ENCODE results near the gene COL25A1. TPM values are rescaled to one million over a fixed set of nuclear protein-coding genes. Genes with fewer than 3 reads are reported as not detected.
A peak's percentile ranks its signal among the peaks of the same experiment; 100 is the strongest.

COL25A1 gene
- total RNA-seq, 2 donors from 2014 or later: 0.29 TPM; not detected in 1

DNA sequence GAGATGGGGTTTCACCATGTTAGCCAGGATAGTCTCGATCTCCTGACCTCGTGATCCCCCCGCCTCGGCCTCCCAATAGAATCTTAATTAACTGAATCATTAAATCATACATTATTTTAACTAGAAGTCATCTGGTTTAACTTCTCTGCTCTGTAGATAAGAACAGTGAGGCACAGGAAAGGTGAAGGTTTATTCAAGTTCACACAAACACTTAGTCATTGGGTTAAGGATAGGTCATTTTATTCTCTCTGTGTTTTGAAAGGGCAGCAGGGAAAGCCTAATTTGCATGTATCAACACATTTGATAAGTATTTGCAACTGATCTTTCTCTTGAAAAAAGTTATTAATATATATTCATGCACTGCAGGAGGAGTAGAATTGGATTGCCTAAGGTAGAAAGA is 538.5 kb downstream of the COL25A1 start:
- Histone ChIP-seq H3K9me3 (no peaks in the 10 kb centered on the region), H3K27me3 (peaks cover 24% of the 10 kb centered on the region), H3K27ac (no peak overlapping the region), H3K4me1 (no peaks in the 10 kb centered on the region), H3K9ac (ENCODE audit: low read depth in 2 of 2, low read length in 2 of 2) (no peak overlapping the region), H3K4me3 (no peak overlapping the region), H3K36me3 (no peaks in the 10 kb centered on the region)
- TF ChIP-seq, protein P1, sequence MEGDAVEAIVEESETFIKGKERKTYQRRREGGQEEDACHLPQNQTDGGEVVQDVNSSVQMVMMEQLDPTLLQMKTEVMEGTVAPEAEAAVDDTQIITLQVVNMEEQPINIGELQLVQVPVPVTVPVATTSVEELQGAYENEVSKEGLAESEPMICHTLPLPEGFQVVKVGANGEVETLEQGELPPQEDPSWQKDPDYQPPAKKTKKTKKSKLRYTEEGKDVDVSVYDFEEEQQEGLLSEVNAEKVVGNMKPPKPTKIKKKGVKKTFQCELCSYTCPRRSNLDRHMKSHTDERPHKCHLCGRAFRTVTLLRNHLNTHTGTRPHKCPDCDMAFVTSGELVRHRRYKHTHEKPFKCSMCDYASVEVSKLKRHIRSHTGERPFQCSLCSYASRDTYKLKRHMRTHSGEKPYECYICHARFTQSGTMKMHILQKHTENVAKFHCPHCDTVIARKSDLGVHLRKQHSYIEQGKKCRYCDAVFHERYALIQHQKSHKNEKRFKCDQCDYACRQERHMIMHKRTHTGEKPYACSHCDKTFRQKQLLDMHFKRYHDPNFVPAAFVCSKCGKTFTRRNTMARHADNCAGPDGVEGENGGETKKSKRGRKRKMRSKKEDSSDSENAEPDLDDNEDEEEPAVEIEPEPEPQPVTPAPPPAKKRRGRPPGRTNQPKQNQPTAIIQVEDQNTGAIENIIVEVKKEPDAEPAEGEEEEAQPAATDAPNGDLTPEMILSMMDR (IDR thresholded peaks at IDR 0.05): no peak
- DNase-seq: no peak
- intact Hi-C loops (cut with DNase I): no loop called here

DNA sequence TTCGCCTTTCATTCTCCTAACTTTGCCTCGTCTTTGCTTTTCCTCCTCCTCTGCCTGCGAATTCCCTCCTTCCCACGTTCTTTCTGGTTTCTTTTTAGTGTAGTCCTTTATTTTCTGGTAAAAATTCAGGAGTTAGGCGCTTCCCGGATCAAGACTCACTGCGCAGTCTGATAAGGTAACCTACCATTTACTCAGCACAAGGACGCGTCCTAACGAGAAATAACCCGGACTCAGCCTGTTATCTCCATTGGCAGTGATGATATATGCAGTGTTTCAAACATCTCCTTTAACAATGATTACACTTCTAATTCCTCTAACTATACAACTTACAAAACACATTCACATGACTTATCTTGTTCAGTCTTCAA is 539.2 kb downstream of the COL25A1 start:
- no peak for DNase-seq
- TF ChIP-seq, protein P1 (IDR thresholded peaks at IDR 0.05): no peak
- H3K4me1 ChIP-seq: no peaks in the 10 kb centered on the region
- no peaks in the 10 kb centered on the region for H3K9me3 ChIP-seq
- no peak overlapping the region for H3K27ac ChIP-seq
- H3K4me3 ChIP-seq: peak overlapping the region; percentile 29
- H3K36me3 ChIP-seq: no peaks in the 10 kb centered on the region
- intact Hi-C loops (cut with DNase I): no loop called here
- peaks cover 24% of the 10 kb centered on the region for H3K27me3 ChIP-seq
- no peak overlapping the region for H3K9ac ChIP-seq (ENCODE audit: low read depth in 2 of 2, low read length in 2 of 2)

DNA sequence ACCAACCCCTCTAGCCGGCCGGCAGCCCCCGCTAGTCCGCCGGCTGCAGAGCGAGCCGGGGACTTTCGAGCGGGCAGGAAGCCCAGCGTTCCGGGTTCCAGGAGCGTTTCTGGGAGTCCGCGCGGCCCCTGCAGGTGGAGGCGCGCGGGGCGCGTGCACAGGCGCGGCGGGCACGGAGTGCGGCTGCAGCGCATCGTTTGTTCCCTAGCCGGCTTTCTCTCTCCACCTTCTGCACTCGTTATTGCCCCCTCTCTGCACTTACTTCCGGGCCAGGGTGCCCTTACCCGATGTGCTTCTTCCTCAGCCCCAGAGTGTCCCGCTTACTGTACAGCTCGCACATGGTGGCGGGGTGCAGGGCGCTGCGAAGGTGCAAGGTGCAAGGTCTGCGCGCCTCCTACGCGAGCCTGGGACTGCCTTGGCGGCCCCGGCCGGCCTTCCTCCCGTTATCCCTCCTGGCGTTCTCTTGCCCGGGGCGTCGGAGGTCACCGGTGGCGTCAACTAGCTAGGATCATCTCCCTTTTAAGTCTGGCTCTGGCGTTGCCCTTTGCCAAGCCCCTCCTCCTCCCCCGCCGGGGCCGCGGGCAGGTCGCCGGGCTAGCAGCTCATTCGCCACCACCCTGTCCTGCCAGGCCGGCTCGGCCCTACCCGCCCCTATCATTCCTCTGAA is 539.8 kb downstream of the COL25A1 start, which contains the start of gene ETNPPL:
TSS of gene ETNPPL (minus strand) at position 495 of the 667 bp plus-strand sequence. CDS start at position 340, 155 bp downstream.
- TF ChIP-seq, protein P1 (IDR thresholded peaks at IDR 0.05): no peak
- intact Hi-C loops (cut with DNase I): no loop called here
- no peaks in the 10 kb centered on the region for H3K36me3 ChIP-seq
- peaks cover 24% of the 10 kb centered on the region for H3K27me3 ChIP-seq
- peak within 1 kb of the TSS; percentile 29 for H3K4me3 ChIP-seq
- peak; percentile 19 for DNase-seq
- H3K9me3 ChIP-seq: no peaks in the 10 kb centered on the region
- no peaks in the 10 kb centered on the region for H3K4me1 ChIP-seq
- peak within 1 kb of the TSS in 1 of 2 donors; percentile 12 for H3K9ac ChIP-seq (ENCODE audit: low read depth in 2 of 2, low read length in 2 of 2)
- H3K27ac ChIP-seq: no peak within 1 kb of the TSS

Other genes starting within 250 kb of the COL25A1 start
- 10 to 100 TPM; 26.5 to 39.5 TPM for gene SEC24B, start 131.2 kb upstream of the COL25A1 start, total RNA-seq